Measurements from ENCODE around the gene RAPGEF4. TPM values are rescaled to one million over a fixed set of nuclear protein-coding genes. Genes with fewer than 3 reads are reported as not detected.
A peak's percentile ranks its signal among the peaks of the same experiment; 100 is the strongest.

The RAPGEF4 gene
- total and polyA plus RNA-seq, 9 of the 15 experiments (the other 6 are each of a cell fraction or from before 2014, with no cell fraction given): 0.04 to 0.33 (median 0.13) TPM; not detected in 6

DNA sequence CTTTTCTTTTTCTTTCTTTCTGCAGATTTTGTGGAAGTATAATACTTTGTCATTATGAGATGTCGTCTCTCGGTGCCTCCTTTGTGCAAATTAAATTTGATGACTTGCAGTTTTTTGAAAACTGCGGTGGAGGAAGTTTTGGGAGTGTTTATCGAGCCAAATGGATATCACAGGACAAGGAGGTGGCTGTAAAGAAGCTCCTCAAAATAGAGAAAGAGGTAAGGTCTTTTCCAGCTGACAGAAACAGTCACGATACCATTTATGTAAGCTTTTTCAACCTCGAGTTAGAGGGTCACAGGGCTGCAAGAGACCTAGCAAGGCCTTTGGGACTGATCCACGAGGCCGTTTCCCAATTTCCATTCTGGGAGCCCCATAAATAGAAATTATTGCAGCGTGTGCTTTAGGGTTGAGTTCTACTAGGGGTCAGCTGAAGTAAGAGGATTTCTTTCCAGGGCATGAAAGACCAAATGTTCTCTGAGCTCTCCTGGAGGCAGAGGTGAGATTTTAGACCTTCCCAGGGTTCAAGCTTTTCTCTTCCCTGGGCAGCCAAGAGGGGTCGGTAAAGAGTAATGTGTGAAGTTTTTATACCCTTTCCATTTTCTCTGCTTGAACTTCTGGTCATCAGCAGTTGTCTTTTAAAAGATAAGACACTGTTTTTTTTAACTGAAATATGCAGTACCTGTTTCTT is 355.5 kb downstream of the RAPGEF4 start (continued):
- no peak for TF ChIP-seq CGGBP1 (CRISPR knock-in tag; IDR thresholded peaks at IDR 0.05)
- TF ChIP-seq MEIS2 (IDR thresholded peaks at IDR 0.05; ENCODE audit: partially characterized antibody): peak; percentile 17
- TF ChIP-seq, protein P1, sequence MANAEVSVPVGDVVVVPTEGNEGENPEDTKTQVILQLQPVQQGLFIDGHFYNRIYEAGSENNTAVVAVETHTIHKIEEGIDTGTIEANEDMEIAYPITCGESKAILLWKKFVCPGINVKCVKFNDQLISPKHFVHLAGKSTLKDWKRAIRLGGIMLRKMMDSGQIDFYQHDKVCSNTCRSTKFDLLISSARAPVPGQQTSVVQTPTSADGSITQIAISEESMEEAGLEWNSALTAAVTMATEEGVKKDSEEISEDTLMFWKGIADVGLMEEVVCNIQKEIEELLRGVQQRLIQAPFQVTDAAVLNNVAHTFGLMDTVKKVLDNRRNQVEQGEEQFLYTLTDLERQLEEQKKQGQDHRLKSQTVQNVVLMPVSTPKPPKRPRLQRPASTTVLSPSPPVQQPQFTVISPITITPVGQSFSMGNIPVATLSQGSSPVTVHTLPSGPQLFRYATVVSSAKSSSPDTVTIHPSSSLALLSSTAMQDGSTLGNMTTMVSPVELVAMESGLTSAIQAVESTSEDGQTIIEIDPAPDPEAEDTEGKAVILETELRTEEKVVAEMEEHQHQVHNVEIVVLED (CRISPR knock-in tag; IDR thresholded peaks at IDR 0.05): no peak
- no peak for TF ChIP-seq ZBTB17 (CRISPR knock-in tag; IDR thresholded peaks at IDR 0.05)
- TF ChIP-seq ZNF143 (CRISPR knock-in tag; IDR thresholded peaks at IDR 0.05): no peak
- TF ChIP-seq U2AF1 (optimal IDR thresholded peaks at IDR 0.05; ENCODE audit: low read depth, low read length): no peak
- TF ChIP-seq ZC3H8 (IDR thresholded peaks at IDR 0.05): no peak
- TF ChIP-seq FOXK1 (CRISPR knock-in tag; IDR thresholded peaks at IDR 0.05; ENCODE audit: borderline replicate concordance): no peak
- TF ChIP-seq, protein P2, sequence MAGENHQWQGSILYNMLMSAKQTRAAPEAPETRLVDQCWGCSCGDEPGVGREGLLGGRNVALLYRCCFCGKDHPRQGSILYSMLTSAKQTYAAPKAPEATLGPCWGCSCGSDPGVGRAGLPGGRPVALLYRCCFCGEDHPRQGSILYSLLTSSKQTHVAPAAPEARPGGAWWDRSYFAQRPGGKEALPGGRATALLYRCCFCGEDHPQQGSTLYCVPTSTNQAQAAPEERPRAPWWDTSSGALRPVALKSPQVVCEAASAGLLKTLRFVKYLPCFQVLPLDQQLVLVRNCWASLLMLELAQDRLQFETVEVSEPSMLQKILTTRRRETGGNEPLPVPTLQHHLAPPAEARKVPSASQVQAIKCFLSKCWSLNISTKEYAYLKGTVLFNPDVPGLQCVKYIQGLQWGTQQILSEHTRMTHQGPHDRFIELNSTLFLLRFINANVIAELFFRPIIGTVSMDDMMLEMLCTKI (IDR thresholded peaks at IDR 0.05; ENCODE audit: partially characterized antibody): no peak
- no peak for TF ChIP-seq ARHGAP35 (IDR thresholded peaks at IDR 0.05; ENCODE audit: partially characterized antibody)
- TF ChIP-seq NR2C1 (IDR thresholded peaks at IDR 0.05): no peak
- TF ChIP-seq NR2C1 (tag; IDR thresholded peaks at IDR 0.05): peak; percentile 34; the same call in 1 of the 2 replicates
- no peak for TF ChIP-seq TCFL5 (CRISPR knock-in tag; conservative IDR thresholded peaks at IDR 0.05)
- TF ChIP-seq PYGO2 (tag; IDR thresholded peaks at IDR 0.05): no peak
- no peak for TF ChIP-seq CHD1 (IDR thresholded peaks at IDR 0.05; ENCODE audit: low read length)
- no peak for TF ChIP-seq NR1H2 (CRISPR knock-in tag; IDR thresholded peaks at IDR 0.05)
- no peak; the same call in 1 of the 2 replicates for TF ChIP-seq ZBTB2 (IDR thresholded peaks at IDR 0.05)
- TF ChIP-seq GTF2F1 (IDR thresholded peaks at IDR 0.05; ENCODE audit: low read depth, low read length): no peak
- no peak for TF ChIP-seq TBP (optimal IDR thresholded peaks at IDR 0.05; ENCODE audit: low read depth, low read length)
- no peak for TF ChIP-seq POU5F1 (IDR thresholded peaks at IDR 0.05; ENCODE audit: borderline replicate concordance, low read depth, low read length, partially characterized antibody)
- 0 out of 2 replicates have a peak, but pooled peaks have one; percentile 29 for TF ChIP-seq JUN (IDR thresholded peaks at IDR 0.05; ENCODE audit: borderline replicate concordance, low read depth, low read length)
- no peak for TF ChIP-seq JUN (CRISPR knock-in tag; IDR thresholded peaks at IDR 0.05; ENCODE audit: borderline replicate concordance)
- no peak for TF ChIP-seq SOX6 (IDR thresholded peaks at IDR 0.05)
- no peak for TF ChIP-seq ZNF444 (CRISPR knock-in tag; IDR thresholded peaks at IDR 0.05)
- no peak for TF ChIP-seq ZNF436 (CRISPR knock-in tag; IDR thresholded peaks at IDR 0.05)
- no peak for TF ChIP-seq ZKSCAN3 (CRISPR knock-in tag; IDR thresholded peaks at IDR 0.05)

All from K562 (cell line).